HCT116 (cell line): ENCODE measurements around the gene METTL17.

Experiments used
- CEBPB ChIP-seq: IDR thresholded peaks from 2 replicates; pipeline ENCODE4 v1.6.1; 2012; ENCODE audit warnings: low read depth
- EZH2 ChIP-seq: fragments of 200-600 bp; sonication (generic); IDR thresholded peaks from 2 replicates; pipeline ENCODE4 v1.6.1; 2017; ENCODE audit warnings: antibody characterized with exemption, mixed run types
- JUND ChIP-seq: IDR thresholded peaks from 2 replicates; pipeline ENCODE4 v1.6.1; 2012
- POLR2AphosphoS5 ChIP-seq: IDR thresholded peaks from 2 replicates; pipeline ENCODE4 v1.6.1; 2011; ENCODE audit warnings: mild to moderate bottlenecking, low read depth, low read length, moderate library complexity
- RAD21 ChIP-seq: IDR thresholded peaks from 2 replicates; pipeline ENCODE4 v1.6.1; 2012; ENCODE audit warnings: low read depth, mild to moderate bottlenecking
- SP1 ChIP-seq: IDR thresholded peaks from 2 replicates; pipeline ENCODE4 v1.6.1; 2012; ENCODE audit warnings: low read depth
- TF ChIP-seq, protein P1 (sequence below), 3 experiments: fragments of 200-600 bp in 1 of 3; sonication (generic) in 1 of 3; IDR thresholded peaks in 2 of 3; conservative IDR thresholded peaks in 1 of 3; 2 replicates each; pipeline ENCODE4 v1.5.1; 2012 to 2017; ENCODE audit warnings: low read depth in 2 of 3, low read length in 2 of 3, antibody characterized with exemption in 1 of 3, borderline replicate concordance in 1 of 3, control low read depth in 1 of 3, mild to moderate bottlenecking in 1 of 3, mixed read lengths in 1 of 3, mixed run types in 1 of 3, moderate library complexity in 1 of 3; ENCODE audit not compliant: insufficient read depth in 1 of 3
- TF ChIP-seq, protein P2 (sequence below): IDR thresholded peaks from 2 replicates; pipeline ENCODE4 v1.6.1; 2012; ENCODE audit warnings: low read depth

DNA sequence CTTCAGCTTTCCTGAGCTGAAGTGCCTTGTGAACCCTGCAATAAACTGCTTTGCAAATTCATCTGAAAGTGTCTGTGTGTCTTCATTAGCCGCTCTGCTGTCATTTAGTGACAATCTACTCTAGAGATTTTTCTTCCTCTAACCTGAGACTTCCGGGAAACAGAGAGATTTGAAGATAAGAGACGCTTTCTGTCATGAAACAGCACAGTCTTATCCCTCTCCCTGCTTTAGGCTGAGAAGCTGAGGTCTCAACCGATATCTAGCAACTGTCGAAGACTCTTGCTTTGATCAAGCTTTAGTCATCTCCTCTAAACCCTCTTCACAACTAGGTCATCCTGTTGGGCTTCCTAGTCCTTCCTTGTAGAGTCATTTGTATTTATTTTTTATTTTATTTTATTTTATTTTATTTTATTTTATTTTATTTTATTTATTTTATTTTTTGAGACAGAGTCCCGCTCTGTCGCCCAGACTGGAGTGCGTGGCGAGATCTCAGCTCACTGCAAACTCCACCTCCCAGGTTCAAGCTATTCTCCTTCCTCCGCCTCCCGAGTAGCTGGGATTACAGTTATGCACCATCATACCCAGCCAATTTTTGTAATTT, 33.3 kb upstream of the METTL17 start:
- TF ChIP-seq, protein P1, sequence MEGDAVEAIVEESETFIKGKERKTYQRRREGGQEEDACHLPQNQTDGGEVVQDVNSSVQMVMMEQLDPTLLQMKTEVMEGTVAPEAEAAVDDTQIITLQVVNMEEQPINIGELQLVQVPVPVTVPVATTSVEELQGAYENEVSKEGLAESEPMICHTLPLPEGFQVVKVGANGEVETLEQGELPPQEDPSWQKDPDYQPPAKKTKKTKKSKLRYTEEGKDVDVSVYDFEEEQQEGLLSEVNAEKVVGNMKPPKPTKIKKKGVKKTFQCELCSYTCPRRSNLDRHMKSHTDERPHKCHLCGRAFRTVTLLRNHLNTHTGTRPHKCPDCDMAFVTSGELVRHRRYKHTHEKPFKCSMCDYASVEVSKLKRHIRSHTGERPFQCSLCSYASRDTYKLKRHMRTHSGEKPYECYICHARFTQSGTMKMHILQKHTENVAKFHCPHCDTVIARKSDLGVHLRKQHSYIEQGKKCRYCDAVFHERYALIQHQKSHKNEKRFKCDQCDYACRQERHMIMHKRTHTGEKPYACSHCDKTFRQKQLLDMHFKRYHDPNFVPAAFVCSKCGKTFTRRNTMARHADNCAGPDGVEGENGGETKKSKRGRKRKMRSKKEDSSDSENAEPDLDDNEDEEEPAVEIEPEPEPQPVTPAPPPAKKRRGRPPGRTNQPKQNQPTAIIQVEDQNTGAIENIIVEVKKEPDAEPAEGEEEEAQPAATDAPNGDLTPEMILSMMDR (IDR thresholded peaks at IDR 0.05 in 2 of 3, conservative IDR thresholded peaks at IDR 0.05 in 1 of 3; ENCODE audit: borderline replicate concordance in 1 of 3, insufficient read depth in 1 of 3, low read depth in 2 of 3, low read length in 2 of 3), result no peak
- TF ChIP-seq, protein P2, sequence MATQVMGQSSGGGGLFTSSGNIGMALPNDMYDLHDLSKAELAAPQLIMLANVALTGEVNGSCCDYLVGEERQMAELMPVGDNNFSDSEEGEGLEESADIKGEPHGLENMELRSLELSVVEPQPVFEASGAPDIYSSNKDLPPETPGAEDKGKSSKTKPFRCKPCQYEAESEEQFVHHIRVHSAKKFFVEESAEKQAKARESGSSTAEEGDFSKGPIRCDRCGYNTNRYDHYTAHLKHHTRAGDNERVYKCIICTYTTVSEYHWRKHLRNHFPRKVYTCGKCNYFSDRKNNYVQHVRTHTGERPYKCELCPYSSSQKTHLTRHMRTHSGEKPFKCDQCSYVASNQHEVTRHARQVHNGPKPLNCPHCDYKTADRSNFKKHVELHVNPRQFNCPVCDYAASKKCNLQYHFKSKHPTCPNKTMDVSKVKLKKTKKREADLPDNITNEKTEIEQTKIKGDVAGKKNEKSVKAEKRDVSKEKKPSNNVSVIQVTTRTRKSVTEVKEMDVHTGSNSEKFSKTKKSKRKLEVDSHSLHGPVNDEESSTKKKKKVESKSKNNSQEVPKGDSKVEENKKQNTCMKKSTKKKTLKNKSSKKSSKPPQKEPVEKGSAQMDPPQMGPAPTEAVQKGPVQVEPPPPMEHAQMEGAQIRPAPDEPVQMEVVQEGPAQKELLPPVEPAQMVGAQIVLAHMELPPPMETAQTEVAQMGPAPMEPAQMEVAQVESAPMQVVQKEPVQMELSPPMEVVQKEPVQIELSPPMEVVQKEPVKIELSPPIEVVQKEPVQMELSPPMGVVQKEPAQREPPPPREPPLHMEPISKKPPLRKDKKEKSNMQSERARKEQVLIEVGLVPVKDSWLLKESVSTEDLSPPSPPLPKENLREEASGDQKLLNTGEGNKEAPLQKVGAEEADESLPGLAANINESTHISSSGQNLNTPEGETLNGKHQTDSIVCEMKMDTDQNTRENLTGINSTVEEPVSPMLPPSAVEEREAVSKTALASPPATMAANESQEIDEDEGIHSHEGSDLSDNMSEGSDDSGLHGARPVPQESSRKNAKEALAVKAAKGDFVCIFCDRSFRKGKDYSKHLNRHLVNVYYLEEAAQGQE, result no peak
- TF ChIP-seq SP1 (no peak), CEBPB (no peak), RAD21 (no peak), EZH2 (no peak), JUND (no peak), POLR2AphosphoS5 (no peak)
